GM23338 (cell line): ENCODE results near the gene KCNC2. TPM values are rescaled to one million over a fixed set of nuclear protein-coding genes. Genes with fewer than 3 reads are reported as not detected.

ENCODE experiments used
- ATAC-seq: fragments of 200-7000 bp; cut with Tn5 transposase; 3 replicates; pipeline ENCODE4 v1.9.1; 2020
- DNase-seq: peaks from one replicate; pipeline ENCODE4 v3.0.0-alpha.2; 2015; ENCODE audit warnings: low spot score
- H2AFZ ChIP-seq: fragments of 200-600 bp; sonication (generic); 2 replicates; pipeline ENCODE4 v1.8.0; 2016; ENCODE audit warnings: antibody characterized with exemption, mild to moderate bottlenecking, moderate library complexity
- H3F3A ChIP-seq: fragments of 200-600 bp; sonication (generic); replicated peaks from 2 replicates; pipeline ENCODE4 v1.8.0; 2017; ENCODE audit warnings: antibody characterized with exemption, mixed run types, low read depth
- H3K27ac ChIP-seq: fragments of 200-600 bp; sonication (generic); 2 replicates; pipeline ENCODE4 v1.6.1; 2016; ENCODE audit warnings: low read depth
- H3K27me3 ChIP-seq: fragments of 200-600 bp; sonication (generic); 2 replicates; pipeline ENCODE4 v1.8.0; 2016; ENCODE audit warnings: mild to moderate bottlenecking, mixed run types, moderate library complexity; ENCODE audit not compliant: insufficient read depth
- H3K36me3 ChIP-seq: fragments of 200-600 bp; sonication (generic); 2 replicates; pipeline ENCODE4 v1.8.0; 2016; ENCODE audit warnings: mild to moderate bottlenecking; ENCODE audit not compliant: insufficient read depth
- H3K4me1 ChIP-seq: fragments of 200-600 bp; sonication (generic); 2 replicates; pipeline ENCODE4 v1.8.0; 2016; ENCODE audit warnings: mild to moderate bottlenecking, moderate library complexity; ENCODE audit not compliant: insufficient read depth
- H3K4me2 ChIP-seq: fragments of 200-600 bp; sonication (generic); 2 replicates; pipeline ENCODE4 v1.7.1; 2017; ENCODE audit warnings: mixed run types
- H3K4me3 ChIP-seq: fragments of 200-600 bp; sonication (generic); 2 replicates; pipeline ENCODE4 v1.6.1; 2016; ENCODE audit warnings: mixed run types
- H3K79me2 ChIP-seq: fragments of 200-600 bp; sonication (generic); replicated peaks from 2 replicates; pipeline ENCODE4 v1.8.0; 2017; ENCODE audit warnings: mild to moderate bottlenecking; ENCODE audit not compliant: insufficient read depth
- H3K9me2 ChIP-seq: fragments of 200-600 bp; sonication (generic); 2 replicates; pipeline ENCODE4 v1.8.0; 2017; ENCODE audit not compliant: insufficient read depth
- H4K20me1 ChIP-seq: fragments of 200-600 bp; sonication (generic); replicated peaks from 2 replicates; pipeline ENCODE4 v1.8.0; 2017; ENCODE audit warnings: mild to moderate bottlenecking; ENCODE audit not compliant: insufficient read depth
- H3K27ac Mint-ChIP-seq: 2 replicates; pipeline ENCODE4 v1.8.0; 2020; ENCODE audit warnings: inconsistent platforms, mild to moderate bottlenecking, moderate library complexity, mixed read lengths
- H3K27me3 Mint-ChIP-seq: 3 replicates; pipeline ENCODE4 v1.8.0; 2022; ENCODE audit warnings: low read depth, mild to moderate bottlenecking, moderate library complexity, mixed read lengths, inconsistent platforms; ENCODE audit not compliant: insufficient read depth, poor library complexity
- H3K36me3 Mint-ChIP-seq: 3 replicates; pipeline ENCODE4 v1.8.0; 2021; ENCODE audit warnings: low read depth, mild to moderate bottlenecking, inconsistent platforms, moderate library complexity, mixed read lengths
- H3K4me1 Mint-ChIP-seq: 3 replicates; pipeline ENCODE4 v1.8.0; 2020; ENCODE audit warnings: mild to moderate bottlenecking, inconsistent platforms, mixed read lengths
- H3K4me3 Mint-ChIP-seq: 3 replicates; pipeline ENCODE4 v1.8.0; 2021; ENCODE audit warnings: moderate library complexity, mild to moderate bottlenecking, inconsistent platforms, mixed read lengths
- H3K9me3 Mint-ChIP-seq: 3 replicates; pipeline ENCODE4 v1.8.0; 2020; ENCODE audit warnings: moderate library complexity, mild to moderate bottlenecking, inconsistent platforms, mixed read lengths
- CREB1 ChIP-seq: fragments of 250-450 bp; sonication (Bioruptor Pico); IDR thresholded peaks from 2 replicates; pipeline ENCODE4 v1.5.0; 2020; ENCODE audit warnings: low read depth, mild to moderate bottlenecking, moderate library complexity
- CTCF ChIP-seq, 2 experiments: fragments of 200-600 bp in 1 of 2; sonication (generic) in 1 of 2; conservative IDR thresholded peaks; 2 replicates each; pipeline versions ENCODE4 v1.5.1 to v1.6.1; 2016 to 2017; ENCODE audit warnings: antibody characterized with exemption in 2 of 2, low read depth in 2 of 2, mild to moderate bottlenecking in 2 of 2, moderate library complexity in 1 of 2
- ETS1 ChIP-seq: IDR thresholded peaks from 2 replicates; pipeline ENCODE4 v1.6.1; 2016; ENCODE audit warnings: antibody characterized with exemption
- EZH2 ChIP-seq: fragments of 200-600 bp; sonication (generic); IDR thresholded peaks from one replicate; pipeline ENCODE4 v1.8.0; 2017; ENCODE audit warnings: antibody characterized with exemption, mild to moderate bottlenecking, low read depth; ENCODE audit not compliant: unreplicated experiment
- EZH2phosphoT487 ChIP-seq: fragments of 200-600 bp; sonication (generic); IDR thresholded peaks from one replicate; pipeline ENCODE4 v1.8.1; 2018; ENCODE audit warnings: antibody characterized with exemption; ENCODE audit not compliant: unreplicated experiment
- JUNB ChIP-seq: IDR thresholded peaks from one replicate; pipeline ENCODE4 v1.6.1; 2016; ENCODE audit warnings: antibody characterized with exemption; ENCODE audit not compliant: unreplicated experiment
- NANOG ChIP-seq: IDR thresholded peaks from 2 replicates; pipeline ENCODE4 v1.6.1; 2016; ENCODE audit warnings: antibody characterized with exemption, borderline replicate concordance
- POLR2AphosphoS5 ChIP-seq: IDR thresholded peaks from 2 replicates; pipeline ENCODE4 v1.6.1; 2016; ENCODE audit warnings: antibody characterized with exemption, low read depth
- REST ChIP-seq: IDR thresholded peaks from one replicate; pipeline ENCODE4 v1.6.1; 2018; ENCODE audit warnings: antibody characterized with exemption; ENCODE audit not compliant: unreplicated experiment
- STAT1 ChIP-seq: IDR thresholded peaks from one replicate; pipeline ENCODE4 v1.6.1; 2016; ENCODE audit warnings: antibody characterized with exemption; ENCODE audit not compliant: unreplicated experiment
- ZNF114 ChIP-seq: fragments of 250-450 bp; sonication (Bioruptor Pico); IDR thresholded peaks from 2 replicates; pipeline ENCODE4 v1.5.0; 2020; ENCODE audit warnings: mild to moderate bottlenecking, moderate library complexity
- ZNF331 ChIP-seq: fragments of 250-450 bp; sonication (Bioruptor Pico); IDR thresholded peaks from 2 replicates; pipeline ENCODE4 v1.5.0; 2020; ENCODE audit warnings: low read depth, mild to moderate bottlenecking, moderate library complexity
- ZNF462 ChIP-seq: fragments of 250-450 bp; sonication (Bioruptor Pico); IDR thresholded peaks from 2 replicates; pipeline ENCODE4 v1.5.0; 2020; ENCODE audit warnings: mild to moderate bottlenecking, moderate library complexity
- polyA plus RNA-seq: library from polyadenylated mRNA; unstranded; fragments of >200 nt; fragmentation: Nextera tagmentation; extraction: Ambion mirVana; gene quantifications from 2 replicates; pipeline ENCODE4 v1.2.1, GENCODE V29; 2016
- total RNA-seq: library from RNA; depleted of rRNA; stranded (reverse); fragments of >200 nt; shearing (Covaris generic); gene quantifications from 2 replicates; pipeline ENCODE4 v1.2.3, GENCODE V29; 2014

KCNC2 gene
- total and polyA plus RNA-seq, 2 experiments from 2014 or later = 0.10 TPM; not detected in 1

GRCh38 chr12:75062691-75063090 lies 146.9 kb downstream of the KCNC2 start:
- Histone ChIP-seq H4K20me1 (no peaks in the 10 kb centered on the region), H3K4me1 (no peaks in the 10 kb centered on the region), H3F3A (no peaks in the 10 kb centered on the region), H3K9me2 (no peaks in the 10 kb centered on the region), H3K4me3 (no peak overlapping the region), H3K36me3 (no peaks in the 10 kb centered on the region), H3K79me2 (no peaks in the 10 kb centered on the region), H2AFZ (no peak overlapping the region), H3K27me3 (no peaks in the 10 kb centered on the region), H3K27ac (no peak overlapping the region), H3K4me2 (no peak overlapping the region)
- TF ChIP-seq CREB1 (CRISPR knock-in tag) (no peak), ZNF114 (no peak), CTCF (conservative IDR thresholded peaks at IDR 0.05; ENCODE audit: low read depth in 2 of 2) (no peak), REST (no peak), NANOG (no peak), ZNF462 (no peak), ETS1 (no peak), POLR2AphosphoS5 (no peak), STAT1 (no peak), ZNF331 (CRISPR knock-in tag) (no peak), EZH2phosphoT487 (no peak), JUNB (no peak), EZH2 (no peak)
- no peak for DNase-seq
- H3K9me3 Mint-ChIP-seq = no peaks in the 10 kb centered on the region
- no peak for ATAC-seq
- H3K27me3 Mint-ChIP-seq = no peaks in the 10 kb centered on the region
- H3K36me3 Mint-ChIP-seq = no peaks in the 10 kb centered on the region
- H3K27ac Mint-ChIP-seq = no peak overlapping the region
- no peak overlapping the region for H3K4me3 Mint-ChIP-seq
- no peaks in the 10 kb centered on the region; the same call in 2 of the 3 replicates for H3K4me1 Mint-ChIP-seq
